PC-9 (cell line): Measurements from ENCODE around the gene MSTO1. TPM values are rescaled to one million over a fixed set of nuclear protein-coding genes. Genes with fewer than 3 reads are reported as not detected.
A peak's percentile ranks its signal among the peaks of the same experiment; 100 is the strongest.

ENCODE experiments used
- BruUV-seq: library from RNA; stranded (reverse); fragments of 400-500 nt; replicated peaks from 2 replicates; lab custom pipeline; 2021; lab: Mats Ljungman, UMichigan
- CTCF ChIA-PET: fragments of 300-600 bp; sonication (Branson Sonifier 250); formaldehyde crosslinking; loops from one replicate; lab custom pipeline; 2022; ENCODE audit warnings: antibody characterized with exemption; lab: Charles Lee
- POLR2A ChIA-PET: fragments of 300-600 bp; sonication (Branson Sonifier 250); formaldehyde crosslinking; loops from one replicate; lab custom pipeline; 2022; ENCODE audit warnings: antibody characterized with exemption; ENCODE audit not compliant: unreplicated experiment; lab: Charles Lee
- DNase-seq, 2 experiments: peaks; one replicate each; pipeline versions ENCODE4 v3.0.0 to v3.0.0-alpha.2; 2015 to 2022; ENCODE audit warnings: mixed read lengths in 1 of 2
- H2AFZ ChIP-seq: fragments of 200-600 bp; sonication (generic); 2 replicates; pipeline ENCODE4 v1.8.1; 2017; ENCODE audit warnings: antibody characterized with exemption
- H3F3A ChIP-seq: fragments of 200-600 bp; sonication (generic); 2 replicates; pipeline ENCODE4 v1.8.1; 2017; ENCODE audit warnings: antibody characterized with exemption, mild to moderate bottlenecking, low read depth; ENCODE audit not compliant: insufficient read depth
- H3K27ac ChIP-seq: fragments of 200-600 bp; sonication (generic); 2 replicates; pipeline ENCODE4 v1.6.1; 2016; ENCODE audit warnings: mixed run types
- H3K27me3 ChIP-seq: fragments of 200-600 bp; sonication (generic); 2 replicates; pipeline ENCODE4 v1.6.1; 2016; ENCODE audit warnings: low read depth, mixed run types; ENCODE audit not compliant: insufficient read depth
- H3K36me3 ChIP-seq: fragments of 200-600 bp; sonication (generic); 2 replicates; pipeline ENCODE4 v1.6.1; 2016; ENCODE audit warnings: low read depth, mixed run types
- H3K4me1 ChIP-seq: fragments of 200-600 bp; sonication (generic); replicated peaks from 2 replicates; pipeline ENCODE4 v1.6.1; 2016; ENCODE audit warnings: mixed run types; ENCODE audit not compliant: insufficient read depth
- H3K4me2 ChIP-seq: fragments of 200-600 bp; sonication (generic); 2 replicates; pipeline ENCODE4 v1.6.1; 2017; ENCODE audit warnings: mixed run types
- H3K4me3 ChIP-seq: fragments of 200-600 bp; sonication (generic); 2 replicates; pipeline ENCODE4 v1.6.1; 2016; ENCODE audit warnings: mixed run types
- H3K79me2 ChIP-seq: fragments of 200-600 bp; sonication (generic); 2 replicates; pipeline ENCODE4 v1.6.1; 2017; ENCODE audit warnings: low read depth, mixed run types
- H3K9me2 ChIP-seq: fragments of 200-600 bp; sonication (generic); 2 replicates; pipeline ENCODE4 v1.8.1; 2017; ENCODE audit warnings: mild to moderate bottlenecking; ENCODE audit not compliant: insufficient read depth
- H3K9me3 ChIP-seq: fragments of 200-600 bp; sonication (generic); 2 replicates; pipeline ENCODE4 v1.8.1; 2016; ENCODE audit warnings: low read depth; ENCODE audit not compliant: insufficient read depth
- H4K20me1 ChIP-seq: fragments of 200-600 bp; sonication (generic); 2 replicates; pipeline ENCODE4 v1.8.1; 2017; ENCODE audit not compliant: insufficient read depth
- CTCF ChIP-seq: fragments of 200-600 bp; sonication (generic); conservative IDR thresholded peaks from 2 replicates; pipeline ENCODE4 v1.6.1; 2017; ENCODE audit warnings: mixed run types, antibody characterized with exemption, mild to moderate bottlenecking, moderate library complexity
- EZH2 ChIP-seq: fragments of 200-600 bp; sonication (generic); IDR thresholded peaks from 2 replicates; pipeline ENCODE4 v1.8.0; 2017; ENCODE audit warnings: antibody characterized with exemption, low read depth
- intact Hi-C: fragments of 100-400 bp; cut with micrococcal nuclease; formaldehyde crosslinking; loops from one replicate; pipeline ENCODE4 v1.10.0; 2022; ENCODE audit not compliant: unreplicated experiment
- total RNA-seq: library from RNA; stranded (reverse); gene quantifications from 2 replicates; pipeline ENCODE4 v1.2.3, GENCODE V29; 2021

MSTO1 gene
- total RNA-seq, 1 experiment from 2014 or later: 21.5 TPM

DNA sequence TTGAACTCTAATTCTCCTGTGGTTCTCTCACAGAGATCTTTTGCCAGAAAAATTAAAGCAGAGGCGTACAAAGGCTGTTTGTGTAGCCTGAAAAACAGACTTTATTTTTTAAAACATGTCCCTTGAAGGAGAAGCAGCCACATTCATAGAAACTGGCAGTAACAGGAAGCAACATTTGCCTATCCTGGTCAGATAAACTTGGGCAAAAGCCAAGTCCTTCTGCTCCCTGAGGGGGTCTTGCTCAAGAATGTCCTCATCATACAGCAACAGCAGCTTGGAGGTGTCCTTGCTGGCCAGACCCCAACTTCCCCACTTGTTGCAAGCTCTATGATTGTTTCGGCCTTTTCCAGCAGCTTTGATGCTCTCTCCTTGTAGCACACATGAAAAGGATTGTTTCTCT is 36.3 kb downstream of the MSTO1 start:
- H3K4me2 ChIP-seq: no peak overlapping the region
- no peaks in the 10 kb centered on the region; the same call in 1 of the 2 replicates for H3K36me3 ChIP-seq
- TF ChIP-seq EZH2 (no peak), CTCF (no peak)
- peaks cover 6% of the 10 kb centered on the region; the same call in 1 of the 2 replicates for H3K9me3 ChIP-seq
- no TSS peak for BruUV-seq
- no peak for DNase-seq
- peaks cover 11% of the 10 kb centered on the region for H3K4me1 ChIP-seq
- no peak overlapping the region for H3K27ac ChIP-seq
- ChIA-PET CTCF (no interaction called here), POLR2A (no interaction called here)
- H3K27me3 ChIP-seq: no peaks in the 10 kb centered on the region
- no peaks in the 10 kb centered on the region for H3K9me2 ChIP-seq
- no peaks in the 10 kb centered on the region for H3K79me2 ChIP-seq
- no peak overlapping the region for H2AFZ ChIP-seq
- intact Hi-C loops: no loop called here
- no peaks in the 10 kb centered on the region for H4K20me1 ChIP-seq
- no peak overlapping the region for H3K4me3 ChIP-seq
- peaks cover 41% of the 10 kb centered on the region for H3F3A ChIP-seq

DNA sequence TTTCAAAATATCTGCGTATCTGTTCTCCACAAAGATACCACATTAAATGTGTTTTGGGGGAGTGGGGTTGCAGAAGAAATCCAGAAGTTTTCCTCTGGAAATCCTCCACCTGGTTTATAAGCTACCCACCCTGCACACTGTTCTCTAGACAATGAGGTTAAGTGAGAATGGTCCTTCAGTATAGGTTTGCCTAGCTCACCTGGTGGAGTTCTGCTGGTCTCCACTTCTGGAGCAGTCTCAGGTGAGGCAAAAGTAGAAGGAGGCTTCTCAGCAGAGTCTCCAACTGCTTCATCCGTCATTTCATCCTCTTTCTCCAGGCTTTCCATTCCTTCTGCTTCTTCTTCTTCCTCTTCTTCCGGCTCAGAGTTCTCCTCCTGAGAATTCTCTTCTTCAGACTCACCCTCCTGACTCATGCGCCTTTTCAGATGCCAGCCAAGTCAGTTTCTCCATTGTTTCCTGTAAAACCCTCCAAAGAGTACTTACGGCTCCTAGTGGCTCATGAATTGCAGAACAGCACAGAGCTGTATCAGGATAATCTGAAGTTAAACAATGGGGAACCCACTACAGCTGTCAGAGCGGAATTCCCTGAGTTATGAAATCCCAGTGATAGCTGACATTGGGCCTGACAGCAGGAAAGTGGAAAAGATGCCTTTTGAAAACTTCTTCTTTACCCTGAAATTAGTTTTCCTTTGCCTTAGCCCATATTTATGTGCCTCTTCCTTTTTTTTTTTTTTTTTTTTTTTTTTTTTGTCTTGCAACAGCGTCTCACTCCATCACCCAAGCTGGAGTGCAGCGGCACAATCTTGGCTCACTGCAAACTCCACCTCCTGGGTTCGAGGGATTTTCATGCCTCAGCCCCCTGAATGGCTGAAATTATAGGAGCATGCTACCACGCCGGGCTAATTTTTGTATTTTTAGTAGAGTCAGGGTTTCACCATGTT is 38.5 kb downstream of the MSTO1 start:
- Histone ChIP-seq H3K4me3 (peak overlapping the region; percentile 58), H3K4me1 (peaks cover 31% of the 10 kb centered on the region), H3K27me3 (no peaks in the 10 kb centered on the region), H3K27ac (peak overlapping the region; percentile 83), H3K36me3 (no peaks in the 10 kb centered on the region; the same call in 1 of the 2 replicates), H3K4me2 (peak overlapping the region; percentile 89), H2AFZ (peak overlapping the region; percentile 85; the same call in 1 of the 2 replicates), H3F3A (peaks cover 62% of the 10 kb centered on the region), H3K9me2 (no peaks in the 10 kb centered on the region), H3K9me3 (0 out of 2 replicates have a peak, but pooled peaks cover under 1% of the 10 kb centered on the region), H4K20me1 (no peaks in the 10 kb centered on the region), H3K79me2 (no peaks in the 10 kb centered on the region)
- DNase-seq: peak; percentile 51 to 93
- TF ChIP-seq EZH2: no peak
- TF ChIP-seq CTCF: peak; percentile 61; the same call in 1 of the 2 replicates
- intact Hi-C loops: loop anchor here (1.0 kb wide), 1 partner anchor 404 kb away; no protein-coding TSS in a partner anchor
- ChIA-PET CTCF (interaction anchor here (0.5 to 1.1 kb wide), 10 partner anchors 11 to 598 kb away, joined by 3 to 18 read pairs (median 7); no protein-coding TSS in a partner anchor), POLR2A (interaction anchor here (0.5 to 0.8 kb wide), 3 partner anchors 80 to 855 kb away, joined by 5 to 12 read pairs (median 6); no protein-coding TSS in a partner anchor)
- BruUV-seq: TSS peak; percentile 57

DNA sequence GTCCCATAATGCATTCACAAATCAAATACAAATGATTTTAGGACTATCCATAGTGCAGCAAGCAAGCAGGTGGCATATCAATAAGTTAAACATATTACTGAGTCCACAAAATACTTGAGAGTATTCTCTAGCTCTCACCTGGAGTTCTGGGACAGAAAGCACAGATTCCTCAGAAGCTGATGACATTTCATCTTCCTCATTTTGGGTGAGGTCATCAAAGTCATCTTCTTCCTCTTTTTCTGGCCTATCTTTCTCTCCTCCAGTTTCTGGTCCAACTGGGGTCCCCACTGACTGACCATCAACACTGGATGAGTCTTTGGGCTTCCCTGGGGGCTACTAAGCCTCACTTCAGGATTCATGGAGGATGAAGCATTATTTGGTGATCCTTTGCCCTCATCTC is 39.7 kb downstream of the MSTO1 start:
- intact Hi-C loops: no loop called here
- BruUV-seq: no TSS peak
- ChIA-PET CTCF (no interaction called here), POLR2A (no interaction called here)
- Histone ChIP-seq H3F3A (peaks cover 64% of the 10 kb centered on the region), H3K36me3 (no peaks in the 10 kb centered on the region), H3K27ac (no peak overlapping the region), H3K9me2 (no peaks in the 10 kb centered on the region), H3K4me3 (no peak overlapping the region), H2AFZ (no peak overlapping the region), H3K4me2 (no peak overlapping the region), H4K20me1 (no peaks in the 10 kb centered on the region), H3K79me2 (no peaks in the 10 kb centered on the region), H3K4me1 (peaks cover 31% of the 10 kb centered on the region), H3K27me3 (no peaks in the 10 kb centered on the region), H3K9me3 (no peaks in the 10 kb centered on the region)
- no peak for DNase-seq
- no peak for TF ChIP-seq CTCF
- no peak for TF ChIP-seq EZH2
